GM21717 (cell line): Measurements from ENCODE around the gene CNKSR2.

Experiments
- ATAC-seq: cut with Tn5 transposase; IDR thresholded peaks from one replicate; pipeline ENCODE4 v1.9.1; 2021; ENCODE audit warnings: mild to moderate bottlenecking, moderate library complexity; ENCODE audit not compliant: unreplicated experiment

CNKSR2 gene

DNA sequence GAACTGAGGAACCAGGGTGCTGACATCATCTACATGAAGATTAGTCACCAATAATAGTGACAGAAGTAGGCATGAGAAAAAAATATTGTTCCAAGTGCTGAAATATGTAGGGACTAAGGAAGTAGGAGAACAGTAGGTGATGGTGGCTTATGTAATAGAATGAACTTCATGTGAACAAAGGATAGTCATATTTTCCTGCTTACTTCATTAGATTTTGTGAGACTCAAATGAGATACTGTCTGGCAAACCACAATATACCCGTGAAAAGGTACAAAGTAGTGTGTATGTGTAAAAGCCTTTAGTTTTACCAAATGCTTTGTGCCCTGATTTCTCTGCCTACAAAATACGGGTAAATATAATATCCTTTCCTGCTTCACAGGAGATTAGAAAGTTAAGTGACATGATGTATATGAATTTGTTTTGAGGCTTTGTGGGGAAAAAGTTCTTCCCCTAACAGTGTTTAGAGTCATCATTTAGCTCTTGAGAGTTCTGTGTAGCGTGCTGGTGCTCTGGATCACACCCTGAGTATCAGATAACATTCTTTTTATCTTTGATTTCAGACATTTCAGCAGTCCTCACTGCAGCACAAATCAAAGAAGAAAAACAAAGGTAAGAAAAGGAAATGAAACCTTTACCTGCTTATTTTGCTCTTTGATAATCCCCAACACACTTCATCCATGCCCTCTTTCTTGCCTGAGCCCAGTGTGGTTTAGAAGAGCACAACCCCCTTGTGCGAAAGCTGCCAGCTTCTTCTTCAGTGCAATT is 216.0 kb downstream of the CNKSR2 start:
- ATAC-seq, result no peak

DNA sequence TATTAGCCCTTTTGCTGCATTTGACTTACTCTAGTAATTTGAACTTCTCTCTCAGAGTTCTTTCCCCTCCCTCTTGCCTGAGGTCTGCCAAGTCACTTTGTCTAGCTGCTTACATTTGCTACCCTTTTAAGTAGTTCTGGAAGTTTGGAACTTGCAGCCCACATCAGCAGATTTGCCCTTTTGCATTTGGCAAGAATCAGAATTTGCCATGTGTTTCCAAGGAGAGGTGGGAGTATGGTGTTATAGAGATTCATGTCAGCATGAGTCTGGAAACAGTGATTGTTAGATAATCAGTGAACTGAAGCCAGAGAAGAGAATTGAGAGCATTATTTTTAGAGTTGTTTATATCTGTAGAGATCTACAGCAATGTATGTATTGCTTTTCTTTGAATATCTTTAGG is 231.8 kb downstream of the CNKSR2 start:
- no peak for ATAC-seq

DNA sequence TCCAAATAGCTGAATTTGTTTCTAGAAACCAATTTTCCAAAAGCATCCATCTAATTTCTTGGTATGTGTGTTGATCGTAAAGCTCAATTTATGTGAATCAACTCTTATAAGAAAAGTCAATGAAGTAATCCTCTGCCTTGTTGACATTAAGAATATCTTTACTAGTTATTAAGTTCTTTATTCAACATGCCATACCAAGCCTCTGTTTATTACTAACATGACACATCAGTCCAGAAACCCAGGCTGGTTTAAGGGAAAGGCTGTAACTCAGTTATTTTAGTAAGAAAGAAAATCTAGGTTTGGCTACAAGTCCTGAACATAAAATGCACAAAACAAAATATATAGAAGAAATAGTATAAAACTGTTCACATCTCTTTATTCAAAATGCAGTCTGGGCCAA is 235.9 kb downstream of the CNKSR2 start:
- no peak for ATAC-seq

DNA sequence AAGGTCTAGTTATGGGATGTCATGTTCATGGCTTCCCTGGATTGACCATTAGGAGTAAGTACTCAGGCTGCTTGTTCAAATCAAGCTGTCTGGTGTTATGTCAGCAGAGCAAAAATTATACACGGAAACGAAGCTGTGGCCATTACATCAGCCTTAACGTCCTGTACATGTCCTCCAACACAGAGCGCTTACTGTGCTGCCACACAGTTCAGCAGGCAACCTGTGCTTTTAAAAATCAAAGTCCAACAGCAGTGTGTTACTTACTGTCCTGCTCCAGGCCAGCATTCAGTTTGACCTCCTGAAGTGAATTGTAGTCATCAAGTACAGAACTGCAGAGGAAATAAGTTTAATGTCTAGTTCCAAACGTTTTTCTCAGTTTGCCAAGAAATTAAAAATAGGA is 237.9 kb downstream of the CNKSR2 start:
- ATAC-seq, result no peak

DNA sequence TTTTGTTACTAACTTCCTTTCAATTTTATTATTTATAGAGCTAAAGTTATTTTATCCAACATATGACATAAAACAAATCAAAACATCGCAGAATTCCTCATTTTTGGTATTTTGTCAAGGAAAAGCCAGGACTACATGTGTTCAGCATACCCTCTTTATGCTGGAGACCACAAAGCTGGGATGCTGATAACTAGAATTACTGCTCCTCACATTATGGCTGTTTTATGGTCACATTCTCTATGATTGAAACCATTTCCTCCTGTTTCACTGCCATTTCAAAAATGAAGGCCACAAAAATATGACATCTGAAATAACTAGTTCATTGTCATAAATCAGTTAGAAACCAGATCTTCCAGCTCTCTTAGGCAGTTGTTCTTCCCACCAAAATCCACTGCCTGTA is 242.2 kb downstream of the CNKSR2 start:
- no peak for ATAC-seq

DNA sequence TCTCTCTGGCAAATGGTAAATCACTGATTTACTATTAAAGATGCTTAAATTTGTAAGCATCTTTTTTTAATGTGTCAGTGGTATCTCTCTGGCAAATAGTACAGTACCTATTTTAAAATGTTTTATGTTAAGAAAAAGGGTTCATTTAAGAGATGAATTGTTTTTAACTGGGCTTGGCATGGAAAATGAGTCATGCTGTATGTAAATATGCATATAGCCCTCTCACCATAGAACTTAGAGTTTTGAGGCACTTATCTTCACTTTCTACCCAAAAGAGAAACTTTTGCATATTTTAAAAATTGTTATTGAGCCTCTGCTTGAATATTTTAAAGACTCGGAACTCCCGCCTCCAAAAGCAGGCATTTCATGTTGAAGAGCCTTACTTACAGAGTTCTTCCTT is 246.0 kb downstream of the CNKSR2 start:
- ATAC-seq, result no peak

DNA sequence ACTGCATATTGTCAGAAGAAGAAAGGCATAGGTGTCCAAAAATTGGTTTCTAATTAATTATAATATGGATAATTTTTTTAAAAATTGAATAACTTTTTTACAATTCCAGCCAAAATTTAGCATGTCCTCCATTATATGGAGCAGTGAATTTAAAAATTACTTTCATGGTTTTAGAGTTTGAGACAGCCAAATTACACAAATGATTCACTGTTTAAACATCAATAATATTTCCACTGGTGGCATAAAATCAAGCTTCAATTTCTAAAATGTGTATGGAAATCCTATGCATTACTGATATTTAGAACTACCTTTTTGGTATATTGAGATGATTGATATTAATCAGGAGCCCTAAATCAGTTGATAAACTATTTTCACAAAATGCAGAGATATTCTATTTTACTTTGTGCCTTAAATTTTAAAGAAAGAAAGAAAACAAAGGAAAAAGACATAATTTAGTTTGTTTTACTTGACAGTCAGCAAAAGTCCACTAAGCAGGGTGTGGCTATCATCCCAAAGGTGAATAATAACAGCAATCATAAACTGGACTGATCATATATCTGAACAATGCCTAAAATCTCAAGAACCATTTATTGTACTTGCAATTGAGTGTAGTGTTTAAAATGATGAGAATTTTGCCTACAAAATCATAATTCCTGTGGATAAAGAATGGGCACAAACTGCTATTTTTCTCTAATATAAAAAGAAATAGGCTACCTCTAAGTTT is 249.7 kb downstream of the CNKSR2 start:
- ATAC-seq, result no peak

DNA sequence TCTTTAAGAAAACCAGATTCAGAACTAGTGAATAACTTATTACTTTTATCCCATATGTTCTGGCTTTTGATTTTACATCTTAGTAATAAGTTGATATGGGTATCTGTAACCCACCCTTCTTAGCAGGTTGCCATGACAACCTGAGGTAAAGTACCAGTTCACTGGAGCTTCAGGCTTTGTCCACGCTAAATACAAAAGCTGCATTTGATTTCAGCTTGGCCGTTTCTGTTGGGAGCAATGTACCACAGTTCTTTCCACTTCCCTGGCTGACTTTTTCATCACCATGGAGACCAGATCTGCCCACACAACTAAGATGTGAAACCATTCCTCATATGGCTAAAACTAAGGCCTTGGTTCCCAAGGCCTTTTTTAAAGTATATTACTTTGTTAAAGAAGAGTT is 257.8 kb downstream of the CNKSR2 start:
- no peak for ATAC-seq

DNA sequence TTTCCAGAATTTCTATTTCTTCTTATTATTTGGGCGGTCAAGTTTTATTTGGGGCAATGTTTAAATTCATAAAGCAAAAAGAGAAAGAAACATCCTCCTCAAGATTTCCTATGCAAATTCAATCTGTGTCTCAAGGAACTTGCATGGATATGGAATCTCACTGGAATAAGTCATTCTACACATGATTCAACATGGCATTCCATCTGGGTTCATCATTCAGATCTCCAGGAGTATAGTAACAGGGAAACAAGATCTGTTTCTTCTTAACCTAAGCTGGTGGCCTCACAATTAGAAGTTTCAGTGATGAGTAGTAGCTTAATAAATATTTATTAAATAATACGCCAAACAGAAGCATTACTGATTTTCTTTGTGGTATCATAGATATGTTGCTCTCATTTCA is 264.1 kb downstream of the CNKSR2 start:
- ATAC-seq, result no peak

DNA sequence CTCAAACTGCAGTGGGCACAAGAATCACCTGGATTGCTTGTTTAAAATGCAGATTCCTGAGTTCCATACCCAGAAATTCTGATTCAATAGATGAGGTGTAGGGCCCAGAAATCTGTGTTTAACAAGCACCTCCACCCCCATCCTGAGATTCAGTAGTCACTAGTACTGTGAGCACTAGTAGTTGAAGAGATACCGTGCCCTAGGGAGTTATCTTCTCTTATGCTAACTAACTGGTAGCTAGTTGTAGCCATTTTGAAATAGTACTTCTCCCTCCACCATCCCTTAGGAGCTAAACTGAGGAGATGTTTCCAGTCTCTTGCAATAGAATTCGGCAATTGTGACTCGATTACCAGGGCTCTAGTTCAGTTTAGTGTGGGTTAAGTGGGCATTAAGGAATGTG is 265.6 kb downstream of the CNKSR2 start:
- ATAC-seq, result no peak

DNA sequence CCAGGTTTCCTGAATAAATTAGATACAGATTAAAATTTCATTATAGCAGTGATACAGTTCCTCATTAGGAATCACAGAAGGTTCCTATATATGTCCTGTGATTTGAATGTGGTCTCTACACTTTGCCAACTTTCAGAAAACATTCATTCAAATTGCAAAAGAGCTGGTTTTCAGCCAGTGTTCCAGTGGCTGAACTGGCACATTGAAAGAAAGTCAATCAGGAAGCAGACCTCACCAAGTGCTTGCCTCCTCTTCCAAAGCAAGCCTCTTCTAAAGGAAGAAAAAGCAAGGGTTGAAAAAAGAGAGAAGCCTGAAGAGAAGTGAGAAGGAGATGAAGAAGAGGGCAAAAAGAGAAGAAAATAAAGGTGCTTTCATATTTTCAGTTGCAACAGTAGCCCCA is 271.2 kb downstream of the CNKSR2 start:
- no peak for ATAC-seq

DNA sequence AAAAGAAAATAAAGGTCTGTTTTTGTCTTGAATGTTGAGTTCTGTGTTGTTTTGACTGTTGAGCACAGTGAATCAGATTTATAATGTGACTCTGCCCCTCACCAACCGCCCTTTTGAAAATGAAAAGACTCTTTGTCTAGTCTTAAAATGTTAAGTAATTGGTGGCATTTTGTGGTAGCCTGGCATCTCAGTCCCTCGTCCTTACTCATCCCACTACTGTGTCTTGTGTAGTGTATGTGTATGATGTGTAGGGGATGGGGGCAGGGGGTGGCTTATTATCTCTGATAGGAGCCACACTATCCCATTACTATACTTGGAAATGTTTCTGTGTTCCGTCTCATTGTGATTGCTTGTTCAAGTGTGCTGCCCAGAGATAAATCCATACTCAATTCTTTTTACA is 271.7 kb downstream of the CNKSR2 start:
- ATAC-seq, result no peak

DNA sequence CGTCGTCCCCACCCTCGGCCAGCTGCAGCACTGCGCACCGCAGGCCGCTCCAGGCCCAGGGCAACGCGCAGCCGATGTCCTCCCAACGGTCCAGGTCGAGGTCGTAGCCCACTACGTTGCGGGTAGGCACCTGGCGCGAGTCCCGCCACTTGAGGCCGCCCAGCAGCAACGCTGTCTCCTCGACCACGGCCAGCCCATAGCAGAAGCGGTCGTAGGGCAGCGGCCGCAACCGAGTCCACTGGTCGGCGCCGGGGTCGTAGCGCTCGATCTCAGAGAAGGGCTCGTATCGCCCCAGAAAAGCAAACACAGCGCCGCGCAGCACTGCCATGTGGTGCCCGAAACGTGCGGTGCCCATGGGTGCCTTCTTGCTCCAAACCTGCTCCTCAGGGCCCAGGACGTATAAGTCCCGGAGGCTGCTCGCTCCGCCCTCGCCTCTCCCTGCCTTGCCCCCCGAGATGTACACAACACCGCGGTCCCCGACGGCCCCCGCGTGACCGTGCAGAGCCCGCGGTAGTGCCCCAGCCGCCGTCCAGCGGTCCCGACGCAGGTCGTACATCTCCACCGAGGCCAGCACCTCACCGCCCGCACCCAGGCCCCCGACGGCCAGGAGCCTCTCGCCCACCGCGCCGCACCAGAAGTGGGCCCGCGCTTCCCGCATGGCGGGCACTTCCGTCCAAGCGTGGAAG is 281.8 kb downstream of the CNKSR2 start:
- ATAC-seq, result no peak

DNA sequence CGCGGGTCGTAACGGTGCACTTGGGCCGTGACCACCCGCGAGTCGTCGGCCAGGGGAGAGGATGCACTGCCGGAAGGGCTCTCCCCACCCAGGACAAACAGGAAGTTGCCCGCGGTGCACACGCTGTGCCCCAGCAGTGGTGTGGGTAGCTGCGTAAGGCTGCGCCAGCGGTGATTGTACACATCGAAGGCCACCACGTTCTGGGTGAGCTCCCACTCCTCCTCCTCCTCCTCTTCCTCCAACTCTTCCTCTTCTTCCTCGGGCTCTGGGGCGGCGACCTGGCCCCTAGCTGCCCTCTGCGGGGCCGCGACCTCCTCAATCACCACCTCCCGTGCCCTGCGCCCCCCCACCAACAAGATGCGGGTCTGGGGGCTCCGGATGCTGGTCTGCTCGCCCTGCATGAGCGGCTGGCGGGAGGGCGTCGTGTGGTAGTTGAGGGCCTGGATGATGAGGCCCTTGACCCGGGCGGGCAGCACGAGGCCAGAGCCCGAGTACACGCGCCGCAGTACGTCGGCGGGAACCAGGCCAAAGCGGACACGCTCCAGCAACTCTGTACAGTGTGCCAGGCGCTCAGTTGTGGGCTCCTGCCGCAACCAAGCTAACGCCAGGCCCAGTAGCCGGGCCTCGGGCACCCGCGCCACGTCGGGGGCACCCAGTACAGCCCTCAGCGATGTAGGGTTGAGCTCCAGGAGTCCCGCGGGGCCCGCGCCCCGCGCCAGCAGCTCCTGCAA is 282.5 kb downstream of the CNKSR2 start:
- ATAC-seq, result no peak

DNA sequence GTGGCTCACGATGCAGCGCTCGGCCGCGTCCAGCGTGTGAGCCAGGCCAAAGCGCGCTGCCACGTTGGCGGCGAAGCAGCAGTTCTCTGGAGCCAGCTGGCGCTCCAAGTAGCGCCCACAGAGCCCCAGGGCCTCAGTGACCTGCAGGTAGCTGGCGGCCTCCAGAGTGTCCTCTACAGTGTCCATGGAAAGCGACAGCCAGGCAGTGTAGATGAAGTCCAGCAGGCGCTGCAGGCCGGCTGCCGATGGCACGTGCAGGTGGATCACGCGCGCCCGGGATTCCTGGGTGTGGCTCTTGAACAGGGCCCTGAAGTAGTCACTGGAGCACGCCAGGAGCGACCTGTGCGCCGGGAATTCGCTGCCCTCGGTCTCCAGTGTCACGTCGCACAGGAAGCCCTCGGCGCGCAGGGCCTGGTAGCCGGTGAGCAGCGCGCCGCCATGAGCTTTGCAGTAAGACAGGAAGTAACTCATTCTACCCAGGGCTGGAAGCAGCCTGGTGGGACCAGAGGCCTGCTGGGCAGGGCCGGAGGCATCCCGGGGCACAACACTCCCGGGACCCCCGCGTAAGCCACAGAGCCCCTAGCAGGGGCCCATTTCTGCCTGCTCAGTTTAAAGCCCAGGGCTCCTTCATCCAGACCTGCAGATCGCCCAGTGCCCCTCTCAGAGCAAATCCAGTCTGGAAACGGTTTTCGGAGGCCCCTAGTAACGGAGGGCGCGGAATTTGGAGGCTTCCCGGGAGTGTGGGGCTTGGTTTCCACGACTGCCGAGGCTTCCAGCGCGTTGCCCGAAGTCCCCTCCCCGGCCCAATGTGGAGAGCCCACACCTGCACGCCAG is 283.3 kb downstream of the CNKSR2 start:
- ATAC-seq, result no peak

DNA sequence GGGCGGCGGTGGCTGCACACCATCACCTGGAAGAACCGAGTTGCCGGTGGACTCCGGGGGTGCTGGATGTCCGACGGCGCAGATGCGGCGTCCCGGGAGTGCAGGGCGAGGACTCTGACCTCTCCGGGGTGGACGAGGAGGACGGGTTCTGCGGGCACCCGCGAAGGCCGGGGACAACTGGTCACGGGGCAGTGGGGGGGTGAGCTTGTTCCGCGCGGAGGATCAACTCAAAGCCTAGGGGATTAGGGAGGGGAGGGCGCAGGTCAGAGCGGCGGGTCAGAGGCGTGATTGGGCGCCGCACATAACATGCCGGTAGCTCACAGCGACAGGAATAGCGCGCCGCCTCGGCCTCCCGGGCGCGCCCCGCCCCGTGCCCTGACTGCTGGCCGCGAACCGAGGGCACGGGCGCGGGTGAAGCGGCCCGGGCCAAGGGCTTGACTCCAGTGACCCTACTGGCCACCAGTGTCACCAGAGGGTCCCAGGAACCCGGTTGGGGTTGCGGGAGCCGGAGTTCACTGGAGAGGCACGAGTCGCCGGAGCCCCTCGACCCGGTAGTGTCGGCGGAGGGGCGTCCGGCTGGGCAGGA is 284.0 kb downstream of the CNKSR2 start, which contains the start of gene KLHL34:
Gene KLHL34, minus strand, starts transcription at position 179 of the 586 bp plus-strand sequence. CDS start 542 bp downstream, outside the sequence.
- ATAC-seq, result no peak

DNA sequence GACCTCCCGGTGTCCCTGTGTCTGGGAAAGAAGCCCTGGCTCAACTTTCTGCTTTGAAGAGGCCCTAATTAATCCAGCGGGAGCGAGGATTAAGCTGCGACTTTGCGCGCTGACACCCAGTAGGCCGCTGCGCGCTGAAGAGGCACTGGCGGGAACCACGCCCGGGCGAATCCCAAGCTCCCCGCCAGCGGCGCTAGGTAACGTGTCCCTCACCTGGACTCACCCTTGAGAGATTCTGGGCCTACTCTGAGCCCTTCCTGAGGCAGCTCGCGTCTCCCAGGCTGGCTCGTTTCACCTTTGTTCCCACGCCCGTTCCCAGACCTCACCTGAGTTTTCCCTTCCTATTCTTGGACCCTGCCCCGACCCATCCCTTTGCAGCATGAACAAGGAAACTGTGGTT is 284.5 kb downstream of the CNKSR2 start:
- no peak for ATAC-seq

DNA sequence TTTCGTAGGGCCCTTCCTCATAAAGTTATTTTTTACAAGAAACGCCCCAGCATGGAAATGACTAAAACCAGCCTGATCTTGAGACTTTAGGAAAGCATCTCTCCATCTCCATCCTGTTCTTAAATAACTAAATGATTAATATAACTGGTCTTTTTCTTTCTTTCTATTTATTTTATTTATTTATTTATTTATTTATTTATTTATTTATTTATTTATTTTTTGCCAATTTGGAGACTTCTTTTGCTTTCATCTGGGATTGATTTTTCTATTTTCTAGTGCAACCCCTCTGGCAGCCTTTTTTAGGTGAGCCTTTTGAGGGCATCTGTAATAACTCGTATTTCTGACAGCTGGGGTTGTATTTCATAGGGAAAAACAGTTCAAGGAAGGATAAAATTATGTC is 285.1 kb downstream of the CNKSR2 start:
- ATAC-seq, result no peak

DNA sequence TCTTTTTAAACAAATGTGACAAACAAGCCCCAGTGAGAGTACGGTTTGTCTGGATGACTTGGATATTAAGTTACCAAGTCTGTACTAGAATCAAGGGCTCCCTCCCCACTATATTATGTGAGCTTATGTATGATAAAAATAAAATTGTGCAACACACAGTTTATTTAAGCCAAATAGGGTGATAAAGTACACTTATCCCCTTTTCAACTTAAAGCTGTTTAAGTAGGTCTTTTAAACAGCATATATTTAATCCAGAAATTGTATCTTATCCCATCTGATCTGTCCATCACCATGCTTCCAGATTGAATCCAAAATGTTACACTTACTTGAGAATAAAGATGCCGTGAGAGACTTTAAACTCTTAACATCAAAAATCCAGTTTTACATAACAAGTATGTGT is 285.9 kb downstream of the CNKSR2 start:
- no peak for ATAC-seq

DNA sequence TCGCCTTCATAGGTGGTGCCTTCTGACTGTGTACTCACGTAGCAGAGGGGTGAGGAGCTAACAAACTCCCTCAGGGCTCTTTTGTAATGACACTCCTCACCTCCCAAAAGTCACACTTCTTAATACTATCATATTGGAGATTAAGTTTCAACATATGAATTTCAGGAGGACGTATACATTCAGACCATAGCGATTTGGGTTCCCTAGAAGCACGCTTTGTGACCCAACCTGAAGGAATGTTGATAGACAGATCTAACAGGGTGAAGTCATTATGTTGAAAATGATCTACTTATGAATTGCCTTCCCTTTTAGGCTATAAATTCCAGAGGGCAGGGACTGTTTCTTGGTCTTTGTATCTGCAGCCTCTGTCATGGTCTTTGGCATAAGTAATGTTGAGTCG is 287.1 kb downstream of the CNKSR2 start:
- no peak for ATAC-seq
